AG04450 (cell line): ENCODE measurements around the gene PCBD1. TPM values are rescaled to one million over a fixed set of nuclear protein-coding genes. Genes with fewer than 3 reads are reported as not detected.
"Not testable (repeated sequence)": the region's sequence is repeated elsewhere in the genome, so short reads cannot be mapped to it uniquely, and the experiment has no call there.

ENCODE experiments used
- CTCF ChIA-PET: fragments of 300-600, 350-600 bp; formaldehyde crosslinking; extraction: SDS; loops from one replicate; lab custom pipeline; 2022; ENCODE audit warnings: antibody characterized with exemption, inconsistent platforms; lab: Charles Lee
- POLR2A ChIA-PET: fragments of 350-600 bp; formaldehyde crosslinking; extraction: SDS; loops from one replicate; lab custom pipeline; 2021; ENCODE audit warnings: antibody characterized with exemption, inconsistent platforms; lab: Yijun Ruan, JAX
- DNase-seq: peaks from one replicate; pipeline ENCODE4 v3.0.0-alpha.2; 2011; ENCODE audit warnings: low read depth, low spot score
- H3K27ac ChIP-seq: one replicate; pipeline ENCODE4 v1.5.1; 2012; ENCODE audit warnings: low read depth, low read length, control low read depth
- H3K27me3 ChIP-seq: one replicate; pipeline ENCODE4 v1.6.0; 2012; ENCODE audit warnings: low read length; ENCODE audit not compliant: control insufficient read depth, insufficient read depth
- H3K4me3 ChIP-seq: 2 replicates; pipeline ENCODE4 v1.5.1; 2011; ENCODE audit warnings: mild to moderate bottlenecking, low read depth, low read length, control low read depth
- H3K9me3 ChIP-seq: 2 replicates; pipeline ENCODE4 v1.5.1; 2012; ENCODE audit warnings: low read length; ENCODE audit not compliant: control insufficient read depth, insufficient read depth
- polyA plus RNA-seq: library from polyadenylated mRNA; depleted of rRNA; stranded (reverse); fragments of >200 nt; gene quantifications from 2 replicates; pipeline ENCODE4 v1.2.3, GENCODE V29; 2011
- TF ChIP-seq, protein P1 (sequence below): IDR thresholded peaks from 2 replicates; pipeline ENCODE4 v1.5.1; 2011; ENCODE audit warnings: low read depth, low read length, control low read depth, inconsistent platforms

The PCBD1 gene
- polyA plus RNA-seq, 1 experiment: 41.3 TPM

DNA sequence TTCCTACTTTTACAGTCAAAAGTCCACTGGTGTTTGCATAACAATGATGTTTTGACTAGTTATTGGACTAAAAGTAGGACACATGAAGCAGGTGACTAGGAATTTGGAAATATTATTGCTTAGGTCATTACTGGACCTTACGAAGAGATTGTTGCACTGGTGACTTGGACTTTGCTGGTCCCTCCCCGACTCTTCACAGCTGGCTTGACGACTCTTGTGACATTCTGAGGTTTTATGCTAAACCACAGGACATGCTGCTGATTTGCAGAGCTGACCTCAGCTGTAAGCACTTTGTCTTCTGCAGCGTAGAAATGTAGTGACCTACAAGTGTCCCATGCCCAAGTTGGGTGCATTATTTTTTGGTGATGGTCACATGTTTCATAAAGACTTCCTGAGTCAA is 21.9 kb downstream of the PCBD1 start:
- Histone ChIP-seq H3K27me3 (no peaks in the 10 kb centered on the region), H3K9me3 (no peaks in the 10 kb centered on the region; the same call in 1 of the 2 replicates), H3K27ac (no peak overlapping the region), H3K4me3 (no peak overlapping the region)
- DNase-seq: no peak
- CTCF ChIA-PET: no interaction called here
- TF ChIP-seq, protein P1, sequence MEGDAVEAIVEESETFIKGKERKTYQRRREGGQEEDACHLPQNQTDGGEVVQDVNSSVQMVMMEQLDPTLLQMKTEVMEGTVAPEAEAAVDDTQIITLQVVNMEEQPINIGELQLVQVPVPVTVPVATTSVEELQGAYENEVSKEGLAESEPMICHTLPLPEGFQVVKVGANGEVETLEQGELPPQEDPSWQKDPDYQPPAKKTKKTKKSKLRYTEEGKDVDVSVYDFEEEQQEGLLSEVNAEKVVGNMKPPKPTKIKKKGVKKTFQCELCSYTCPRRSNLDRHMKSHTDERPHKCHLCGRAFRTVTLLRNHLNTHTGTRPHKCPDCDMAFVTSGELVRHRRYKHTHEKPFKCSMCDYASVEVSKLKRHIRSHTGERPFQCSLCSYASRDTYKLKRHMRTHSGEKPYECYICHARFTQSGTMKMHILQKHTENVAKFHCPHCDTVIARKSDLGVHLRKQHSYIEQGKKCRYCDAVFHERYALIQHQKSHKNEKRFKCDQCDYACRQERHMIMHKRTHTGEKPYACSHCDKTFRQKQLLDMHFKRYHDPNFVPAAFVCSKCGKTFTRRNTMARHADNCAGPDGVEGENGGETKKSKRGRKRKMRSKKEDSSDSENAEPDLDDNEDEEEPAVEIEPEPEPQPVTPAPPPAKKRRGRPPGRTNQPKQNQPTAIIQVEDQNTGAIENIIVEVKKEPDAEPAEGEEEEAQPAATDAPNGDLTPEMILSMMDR: no peak
- POLR2A ChIA-PET: no interaction called here

DNA sequence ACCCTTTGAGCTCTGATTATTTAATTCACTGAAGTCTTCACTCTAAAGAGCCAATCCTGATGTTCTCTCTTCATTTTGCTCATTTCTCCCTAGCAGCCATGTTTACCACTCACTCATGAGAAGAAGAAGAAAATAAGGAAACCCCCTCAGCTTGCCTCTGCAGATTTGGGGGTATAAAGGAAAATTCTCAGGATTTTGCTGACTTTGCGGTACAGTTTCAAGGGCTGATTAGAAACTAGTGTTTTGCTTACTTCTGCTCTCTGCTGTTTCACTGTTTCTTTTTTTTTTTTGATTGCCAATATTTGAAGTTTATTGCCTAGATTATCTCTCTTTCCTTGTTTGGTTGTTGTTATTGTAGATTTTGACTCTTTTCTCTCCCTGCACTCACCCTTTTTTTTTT is 23.4 kb downstream of the PCBD1 start:
- DNase-seq: no peak
- no peak overlapping the region for H3K4me3 ChIP-seq
- no peaks in the 10 kb centered on the region for H3K27me3 ChIP-seq
- H3K9me3 ChIP-seq: no peaks in the 10 kb centered on the region; the same call in 1 of the 2 replicates
- H3K27ac ChIP-seq: no peak overlapping the region
- ChIA-PET CTCF (interaction anchor here (1.3 kb wide), 1 partner anchor 315 kb away, joined by 6 read pairs; no protein-coding TSS in a partner anchor), POLR2A (no interaction called here)
- TF ChIP-seq, protein P1: no peak

DNA sequence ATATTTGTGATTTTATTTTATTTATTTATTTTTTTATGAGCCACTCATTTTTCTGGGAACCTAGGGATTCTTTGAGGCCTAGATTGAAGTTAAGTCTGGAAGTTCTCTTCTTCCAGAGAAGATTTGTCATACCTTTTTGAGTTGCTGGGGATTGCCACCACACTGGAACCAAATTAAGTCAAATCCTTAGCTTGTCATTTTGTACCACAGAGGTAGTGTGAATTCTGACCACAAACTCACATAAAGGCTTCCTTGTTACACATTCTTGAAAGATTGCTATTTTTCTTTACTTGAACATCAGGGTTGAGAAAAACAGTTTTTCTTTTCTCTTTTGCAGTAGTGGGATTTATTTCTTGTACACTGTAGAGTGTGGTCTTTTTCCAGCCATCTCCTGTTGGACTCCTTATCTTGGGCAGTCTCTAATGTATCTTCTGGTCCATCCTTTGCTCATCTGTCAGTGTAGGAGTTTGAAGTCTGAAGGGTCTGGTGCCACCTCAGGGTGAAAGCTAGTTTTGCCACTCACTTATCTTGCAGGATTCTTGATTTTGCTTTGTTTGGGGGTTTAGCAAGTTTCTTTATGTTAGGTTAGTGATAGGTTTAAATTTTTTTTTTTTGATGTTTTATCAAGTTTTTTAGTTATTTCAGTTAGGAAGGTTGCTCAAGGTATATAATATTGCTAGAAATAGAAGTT is 24.8 kb downstream of the PCBD1 start:
- no peak for DNase-seq
- no peaks in the 10 kb centered on the region for H3K27me3 ChIP-seq
- TF ChIP-seq, protein P1: no peak
- H3K4me3 ChIP-seq: no peak overlapping the region
- no peak overlapping the region for H3K27ac ChIP-seq
- ChIA-PET POLR2A (no interaction called here), CTCF (interaction anchor here (1.3 kb wide), 1 partner anchor 314 kb away, joined by 6 read pairs; no protein-coding TSS in a partner anchor)
- H3K9me3 ChIP-seq: no peaks in the 10 kb centered on the region; the same call in 1 of the 2 replicates

DNA sequence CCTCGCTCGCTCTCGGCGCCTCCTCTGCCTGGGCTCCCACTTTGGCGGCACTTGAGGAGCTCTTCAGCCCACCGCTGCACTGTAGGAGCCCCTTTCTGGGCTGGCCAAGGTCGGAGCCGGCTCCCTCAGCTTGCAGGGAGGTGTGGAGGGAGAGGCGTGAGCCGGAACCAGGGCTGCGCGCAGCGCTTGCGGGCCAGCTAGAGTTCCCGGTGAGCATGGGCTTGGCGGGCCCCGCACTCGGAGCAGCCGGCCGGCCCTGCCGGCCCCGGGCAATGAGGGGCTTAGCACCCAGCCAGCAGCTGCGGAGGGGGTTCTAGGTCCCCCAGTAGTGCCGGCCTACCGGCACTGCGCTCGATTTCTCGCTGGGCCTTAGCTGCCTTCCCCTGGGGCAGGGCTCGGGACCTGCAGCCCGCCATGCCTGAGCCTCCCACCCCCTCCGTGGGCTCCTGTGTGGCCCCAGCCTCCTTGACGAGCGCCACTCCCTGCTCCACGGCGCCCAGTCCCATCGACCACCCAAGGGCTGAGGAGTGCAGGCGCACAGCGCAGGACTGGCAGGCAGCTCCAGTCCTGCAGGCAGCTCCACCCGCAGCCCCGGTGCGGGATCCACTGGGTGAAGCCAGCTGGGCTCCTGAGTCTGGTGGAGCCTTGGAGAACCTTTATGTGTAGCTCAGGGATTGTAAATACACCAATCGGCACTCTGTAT is 26.7 kb downstream of the PCBD1 start:
- DNase-seq, CTCF ChIA-PET, H3K4me3 ChIP-seq, H3K27ac ChIP-seq, H3K27me3 ChIP-seq, H3K9me3 ChIP-seq, POLR2A ChIA-PET: not testable (repeated sequence)

DNA sequence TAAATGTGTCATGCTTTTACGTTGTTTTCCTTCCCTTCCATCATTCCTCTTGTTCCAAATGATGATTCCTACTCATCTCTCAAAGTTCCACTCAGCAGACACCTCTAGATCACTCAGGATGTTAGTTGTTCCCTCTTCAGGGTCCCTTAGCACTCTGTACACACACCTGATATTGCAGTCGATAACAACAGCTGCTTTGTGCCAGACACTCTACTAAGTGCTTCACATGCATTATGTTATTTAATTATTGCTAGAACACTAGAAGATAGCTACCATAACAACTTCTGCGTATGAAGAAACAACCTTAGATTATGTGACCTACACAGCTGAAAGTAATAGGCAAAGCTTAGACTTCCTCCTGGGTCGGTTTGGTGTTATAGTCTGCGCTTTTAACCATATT is 29.6 kb downstream of the PCBD1 start:
- TF ChIP-seq, protein P1: no peak
- ChIA-PET POLR2A (no interaction called here), CTCF (no interaction called here)
- H3K27ac ChIP-seq: no peak overlapping the region
- H3K9me3 ChIP-seq: no peaks in the 10 kb centered on the region; the same call in 1 of the 2 replicates
- no peaks in the 10 kb centered on the region for H3K27me3 ChIP-seq
- DNase-seq: no peak
- no peak overlapping the region for H3K4me3 ChIP-seq
